Cardiac fibroblast (primary cell): ENCODE data around the gene ARHGAP24.

ENCODE experiments used
- DNase-seq, 2 donors: peaks; one replicate each; pipeline versions ENCODE4 v3.0.0 to v3.0.0-alpha.2; 2010; ENCODE audit warnings: low read depth in 2 of 2
- H3K4me3 ChIP-seq, 2 donors: replicated peaks in 1 of 2; 1 replicate in 1 of 2; 2 replicates in 1 of 2; pipeline ENCODE4 v1.5.1; 2011; ENCODE audit warnings: low read depth in 2 of 2, low read length in 2 of 2, mild to moderate bottlenecking in 2 of 2, moderate library complexity in 1 of 2
- CTCF ChIP-seq: IDR thresholded peaks from one replicate; pipeline ENCODE4 v1.5.1; 2011; ENCODE audit warnings: low read depth, mild to moderate bottlenecking, low read length, inconsistent platforms

The ARHGAP24 gene

GRCh38 chr4:85457752-85458467 is 17.0 kb upstream of the ARHGAP24 start:
- no peak for DNase-seq
- no peak overlapping the region for H3K4me3 ChIP-seq
- TF ChIP-seq CTCF = no peak

GRCh38 chr4:85459736-85460135 is 15.2 kb upstream of the ARHGAP24 start:
- no peak for TF ChIP-seq CTCF
- no peak overlapping the region for H3K4me3 ChIP-seq
- no peak for DNase-seq

- H3K4me3 ChIP-seq = peak overlapping the region; percentile 73 to 81
- DNase-seq = no peak
- TF ChIP-seq CTCF = no peak
These were observed 594 bp upstream of the ARHGAP24 start for GRCh38 chr4:85474356-85474755.

DNA sequence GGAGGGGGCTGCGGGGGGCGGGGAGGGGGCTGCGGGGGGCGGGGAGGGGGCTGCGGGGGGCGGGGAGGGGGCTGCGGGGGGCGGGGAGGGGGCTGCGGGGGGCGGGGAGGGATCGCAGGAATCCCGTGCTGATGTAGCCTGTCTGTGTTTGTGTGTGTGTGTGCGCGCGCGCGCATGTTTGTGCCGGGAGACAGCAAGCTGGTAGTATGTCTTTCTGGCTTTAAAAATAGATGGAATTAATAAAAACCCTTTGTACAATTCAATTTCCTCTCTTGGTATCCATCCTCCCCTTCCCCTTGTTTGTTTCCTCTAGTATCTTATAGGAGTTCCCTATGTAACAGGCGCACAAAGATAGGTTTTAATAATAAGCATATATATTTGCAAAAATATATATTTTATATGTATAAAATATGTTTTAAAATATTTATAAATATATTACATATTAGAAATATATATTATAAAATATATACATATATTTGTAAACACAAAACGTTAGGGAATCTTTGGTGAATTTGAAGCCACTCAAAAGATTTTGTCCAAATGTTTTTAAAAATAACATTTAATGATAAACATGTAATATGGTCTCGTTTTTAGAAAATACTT is 782 bp downstream of the ARHGAP24 start:
- DNase-seq = peak; percentile 36 to 72
- peak overlapping the region; percentile 73 to 81 for H3K4me3 ChIP-seq
- no peak for TF ChIP-seq CTCF

DNA sequence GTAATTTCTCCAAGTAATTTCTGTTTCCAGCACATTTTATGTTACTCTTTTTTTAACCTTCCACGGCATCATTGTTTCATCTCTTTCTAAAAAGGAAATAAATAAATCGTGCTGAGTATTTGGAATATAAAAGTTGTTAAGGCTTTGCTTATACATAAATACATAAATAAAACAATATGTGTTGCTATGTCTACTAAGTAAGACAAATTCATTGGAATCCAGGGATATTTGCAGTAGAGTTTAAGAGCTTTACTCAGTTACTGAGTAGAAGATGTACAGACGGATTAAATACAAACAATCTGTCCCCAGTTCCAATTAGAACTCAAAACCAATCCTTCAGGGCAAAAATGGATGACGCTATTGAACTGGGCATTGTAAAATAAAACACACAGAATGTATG is 1.4 kb downstream of the ARHGAP24 start:
- DNase-seq = no peak
- TF ChIP-seq CTCF = no peak
- H3K4me3 ChIP-seq = peak overlapping the region; percentile 73 to 81

- DNase-seq = peak in 1 of 2 donors; percentile 45
- TF ChIP-seq CTCF = no peak
- peak overlapping the region; percentile 16 to 19 for H3K4me3 ChIP-seq
These were observed 2.6 kb downstream of the ARHGAP24 start for GRCh38 chr4:85477534-85477933.
